AG09309 (cell line): ENCODE results near the gene LYPD1.

Experiments used
- DNase-seq: peaks from one replicate; pipeline ENCODE4 v3.0.0-alpha.2; 2010; ENCODE audit warnings: low read depth
- H3K4me3 ChIP-seq: 2 replicates; pipeline ENCODE4 v1.5.1; 2011; ENCODE audit warnings: mild to moderate bottlenecking, low read depth, low read length, moderate library complexity; ENCODE audit not compliant: control insufficient read depth
- TF ChIP-seq, protein P1 (sequence below): IDR thresholded peaks from 2 replicates; pipeline ENCODE4 v1.5.1; 2011; ENCODE audit warnings: mild to moderate bottlenecking, low read depth, low read length, inconsistent platforms; ENCODE audit not compliant: insufficient read depth, control insufficient read depth; ENCODE audit errors: missing control alignments

LYPD1 gene

DNA sequence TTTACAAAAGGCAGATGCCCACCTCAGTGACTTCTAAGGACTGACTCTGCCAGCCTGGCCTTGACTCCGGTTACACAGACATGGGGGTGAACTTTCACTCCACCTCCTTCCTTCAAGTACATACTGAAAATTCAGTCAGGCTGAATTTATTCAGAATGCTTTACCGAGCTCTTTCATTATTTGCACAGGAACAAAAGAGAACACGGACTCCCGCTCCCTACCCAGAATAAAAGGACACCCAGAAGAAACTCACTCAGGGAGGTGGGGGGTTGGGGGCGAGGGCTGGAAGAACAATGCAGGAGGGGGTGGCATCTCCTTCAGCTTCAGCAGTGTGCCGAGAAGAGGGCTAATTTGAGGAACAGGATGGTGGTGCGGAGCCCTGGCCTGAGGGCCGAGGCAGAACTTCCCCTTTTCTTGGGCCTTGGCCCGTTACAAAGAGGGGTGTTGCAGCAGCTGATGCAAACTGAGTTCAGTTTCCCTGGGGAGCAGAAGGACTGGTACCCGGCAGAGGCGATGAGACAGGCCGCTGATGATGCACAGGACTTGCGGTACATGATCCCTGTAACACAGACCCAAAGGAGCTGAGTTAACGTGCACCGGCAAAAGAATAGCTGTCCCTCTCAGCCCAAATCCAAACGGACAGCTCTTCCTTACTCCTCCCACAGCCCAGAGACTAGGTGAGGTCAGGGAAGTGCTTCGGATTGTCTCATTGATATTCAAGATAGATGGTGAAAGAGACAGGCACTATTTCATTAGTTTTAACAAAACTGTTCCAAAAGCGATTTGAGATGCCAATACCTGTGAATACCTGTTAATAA lies 24.1 kb downstream of the LYPD1 start:
- TF ChIP-seq, protein P1, sequence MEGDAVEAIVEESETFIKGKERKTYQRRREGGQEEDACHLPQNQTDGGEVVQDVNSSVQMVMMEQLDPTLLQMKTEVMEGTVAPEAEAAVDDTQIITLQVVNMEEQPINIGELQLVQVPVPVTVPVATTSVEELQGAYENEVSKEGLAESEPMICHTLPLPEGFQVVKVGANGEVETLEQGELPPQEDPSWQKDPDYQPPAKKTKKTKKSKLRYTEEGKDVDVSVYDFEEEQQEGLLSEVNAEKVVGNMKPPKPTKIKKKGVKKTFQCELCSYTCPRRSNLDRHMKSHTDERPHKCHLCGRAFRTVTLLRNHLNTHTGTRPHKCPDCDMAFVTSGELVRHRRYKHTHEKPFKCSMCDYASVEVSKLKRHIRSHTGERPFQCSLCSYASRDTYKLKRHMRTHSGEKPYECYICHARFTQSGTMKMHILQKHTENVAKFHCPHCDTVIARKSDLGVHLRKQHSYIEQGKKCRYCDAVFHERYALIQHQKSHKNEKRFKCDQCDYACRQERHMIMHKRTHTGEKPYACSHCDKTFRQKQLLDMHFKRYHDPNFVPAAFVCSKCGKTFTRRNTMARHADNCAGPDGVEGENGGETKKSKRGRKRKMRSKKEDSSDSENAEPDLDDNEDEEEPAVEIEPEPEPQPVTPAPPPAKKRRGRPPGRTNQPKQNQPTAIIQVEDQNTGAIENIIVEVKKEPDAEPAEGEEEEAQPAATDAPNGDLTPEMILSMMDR, result no peak
- H3K4me3 ChIP-seq, result no peak overlapping the region
- no peak for DNase-seq

DNA sequence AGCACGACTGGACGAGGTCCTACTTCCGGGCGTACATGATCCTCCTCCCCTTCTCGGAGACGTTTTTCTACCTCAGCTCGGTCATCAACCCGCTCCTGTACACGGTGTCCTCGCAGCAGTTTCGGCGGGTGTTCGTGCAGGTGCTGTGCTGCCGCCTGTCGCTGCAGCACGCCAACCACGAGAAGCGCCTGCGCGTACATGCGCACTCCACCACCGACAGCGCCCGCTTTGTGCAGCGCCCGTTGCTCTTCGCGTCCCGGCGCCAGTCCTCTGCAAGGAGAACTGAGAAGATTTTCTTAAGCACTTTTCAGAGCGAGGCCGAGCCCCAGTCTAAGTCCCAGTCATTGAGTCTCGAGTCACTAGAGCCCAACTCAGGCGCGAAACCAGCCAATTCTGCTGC lies 24.8 kb downstream of the LYPD1 start:
- TF ChIP-seq, protein P1, result no peak
- DNase-seq, result no peak
- no peak overlapping the region for H3K4me3 ChIP-seq

DNA sequence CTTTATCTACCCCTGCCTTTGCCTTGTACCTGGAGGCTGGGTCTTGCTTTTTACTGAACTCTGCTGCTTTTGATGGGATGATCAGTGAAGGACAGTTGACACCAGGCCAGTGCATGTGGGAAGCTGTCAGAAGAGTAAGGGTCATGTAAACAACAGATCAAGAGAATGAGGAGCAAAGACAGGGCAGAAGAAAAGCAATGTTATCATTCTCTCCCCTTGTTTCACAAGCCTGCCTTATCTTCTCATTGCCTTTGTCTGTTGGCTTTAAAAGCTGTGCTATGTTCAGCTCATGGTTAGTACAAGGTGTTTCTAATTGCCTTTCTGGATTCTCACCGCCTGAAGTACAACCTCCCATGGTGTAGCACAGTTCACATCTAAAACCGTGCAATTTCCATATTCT lies 27.6 kb downstream of the LYPD1 start:
- no peak for DNase-seq
- no peak overlapping the region for H3K4me3 ChIP-seq
- TF ChIP-seq, protein P1, result no peak

DNA sequence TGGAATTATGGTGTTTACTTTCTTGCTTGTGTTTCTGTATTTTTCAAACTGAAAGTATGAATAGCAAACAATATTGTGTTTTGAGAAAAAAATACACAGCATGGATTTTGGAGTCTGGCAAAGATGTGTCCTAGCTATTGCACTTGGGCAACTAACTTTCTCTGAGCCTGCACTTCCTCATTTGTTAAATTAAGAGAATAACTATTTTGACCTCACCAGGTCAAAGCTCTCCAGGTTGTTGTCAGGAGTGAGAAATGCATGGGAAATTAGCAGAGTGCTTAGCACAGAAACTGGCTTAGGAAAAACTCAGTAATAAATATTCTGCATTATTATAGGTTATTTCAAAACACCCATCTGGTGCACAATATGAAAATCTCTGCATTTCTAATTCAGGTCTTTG lies 28.2 kb downstream of the LYPD1 start:
- no peak for DNase-seq
- TF ChIP-seq, protein P1, result no peak
- no peak overlapping the region for H3K4me3 ChIP-seq

DNA sequence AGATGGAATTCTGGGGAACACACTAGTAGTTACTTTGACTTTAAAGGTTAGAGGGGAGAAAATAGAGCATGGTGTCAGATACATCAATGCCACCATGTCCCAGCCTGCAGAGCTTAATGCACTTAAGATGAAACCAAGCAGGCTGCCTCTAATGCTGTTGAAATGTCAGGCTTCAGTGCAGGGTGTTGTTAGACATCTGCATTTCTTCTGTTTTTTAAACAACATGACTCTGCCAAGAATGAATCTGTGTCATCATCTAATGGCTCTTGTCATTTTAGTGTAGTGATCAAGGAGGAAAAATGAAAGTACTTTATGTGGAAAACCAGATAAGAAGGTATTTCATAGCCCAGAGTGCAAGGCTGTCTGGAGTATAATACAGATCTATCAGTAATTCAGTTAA lies 29.9 kb downstream of the LYPD1 start:
- H3K4me3 ChIP-seq, result no peak overlapping the region
- no peak for DNase-seq
- TF ChIP-seq, protein P1, result no peak

DNA sequence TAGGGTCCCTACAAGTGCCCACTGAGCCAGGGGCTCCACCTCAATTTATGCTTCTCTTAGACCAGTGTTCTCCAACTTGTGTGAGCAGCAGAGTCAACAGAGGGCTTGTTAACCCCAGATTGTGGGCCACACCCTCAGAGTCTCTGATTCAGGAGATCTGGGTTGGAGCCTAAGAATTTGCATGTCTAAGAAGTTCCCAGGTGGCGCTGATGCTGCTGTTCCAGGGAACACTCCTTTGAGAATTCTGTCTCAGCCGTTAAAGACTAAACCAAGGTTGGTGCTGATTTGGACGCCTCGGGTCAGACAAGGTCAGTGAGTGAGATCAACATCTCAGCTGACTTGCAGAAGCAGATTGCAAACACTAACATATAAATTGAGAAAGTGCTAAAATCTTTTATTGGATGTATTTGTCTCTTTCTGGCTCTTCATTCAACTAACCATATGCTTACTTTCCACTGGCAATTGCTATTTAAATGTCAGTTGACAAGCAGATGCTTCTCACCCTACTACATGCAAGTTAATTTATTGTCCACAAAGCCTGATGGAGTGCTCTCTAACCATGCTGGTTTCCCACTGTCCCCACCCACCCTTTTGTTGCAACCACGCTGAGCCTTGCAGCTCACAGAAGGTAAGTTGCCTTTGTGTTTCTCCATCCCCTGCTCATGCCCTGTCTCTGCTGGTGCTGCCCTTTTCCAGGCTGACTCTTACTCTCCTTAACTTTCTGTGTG lies 31.5 kb downstream of the LYPD1 start:
- DNase-seq, result no peak
- no peak overlapping the region for H3K4me3 ChIP-seq
- TF ChIP-seq, protein P1, result no peak
